Caki2 (cell line): ENCODE data around the gene HHAT. TPM values are rescaled to one million over a fixed set of nuclear protein-coding genes. Genes with fewer than 3 reads are reported as not detected.

Source experiments
- DNase-seq: peaks from one replicate; pipeline ENCODE4 v3.0.0-alpha.2; 2015; ENCODE audit warnings: low read depth
- in situ Hi-C: cut with HindIII; loops from 2 replicates; pipeline ENCODE4 v1.10.0; 2016; ENCODE audit warnings: low sequenced_read_pairs, low pct_unique_long_range_greater_than_20kb, mixed read lengths
- total RNA-seq: library from RNA; depleted of rRNA; stranded (reverse); fragments of >200 nt; shearing (Covaris generic); gene quantifications from 2 replicates; pipeline ENCODE4 v1.2.3, GENCODE V29; 2014; ENCODE audit warnings: low replicate concordance

The HHAT gene
- total RNA-seq, 1 experiment from 2014 or later, result 6.2 TPM

DNA sequence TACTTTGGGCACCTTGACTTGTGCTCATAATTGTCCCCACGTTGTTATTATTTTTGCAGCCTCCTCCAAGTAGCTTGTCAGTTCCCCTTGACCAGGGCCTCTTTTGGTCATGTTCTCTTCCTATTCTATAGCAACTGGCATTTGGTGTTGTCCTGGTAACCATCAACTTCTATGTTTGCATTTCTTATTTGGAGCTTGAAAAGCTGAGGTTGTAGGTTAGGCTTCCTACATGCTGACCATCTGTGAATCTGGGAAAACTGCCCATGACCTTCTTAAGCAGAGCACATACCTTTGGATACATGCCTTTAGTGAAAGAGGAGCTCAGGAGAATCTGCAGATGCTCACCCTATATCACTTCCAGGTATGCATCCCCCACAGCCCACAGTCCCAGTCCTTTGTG is 160.8 kb downstream of the HHAT start:
- in situ Hi-C loops, result no loop called here
- no peak for DNase-seq

DNA sequence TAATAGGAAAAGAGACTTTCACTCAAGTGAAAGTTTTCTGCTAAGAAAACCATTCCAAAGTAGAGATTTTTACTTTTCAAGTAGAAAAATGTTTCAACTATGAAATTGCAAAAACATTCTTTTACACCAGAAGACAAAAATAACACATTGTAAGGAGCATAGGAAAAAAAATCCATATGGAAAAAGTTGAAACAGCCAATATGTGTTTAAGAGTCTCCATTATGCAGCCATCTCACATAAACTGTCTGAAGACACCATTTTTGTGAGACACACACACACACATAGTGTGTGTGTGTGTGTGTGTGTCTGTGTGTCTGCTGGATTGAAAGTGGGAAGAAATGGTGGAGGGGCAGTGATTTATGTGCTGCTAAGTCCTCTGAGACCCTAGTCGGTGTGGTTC is 162.1 kb downstream of the HHAT start:
- no peak for DNase-seq
- in situ Hi-C loops, result no loop called here

- DNase-seq, result no peak
- in situ Hi-C loops, result no loop called here
Observed at GRCh38 chr1:210496063-210496462, 167.4 kb downstream of the HHAT start.

GRCh38 chr1:210499956-210500355 is 171.3 kb downstream of the HHAT start:
- in situ Hi-C loops, result no loop called here
- DNase-seq, result no peak

GRCh38 chr1:210500831-210501230 is 172.1 kb downstream of the HHAT start:
- DNase-seq, result no peak
- in situ Hi-C loops, result no loop called here

GRCh38 chr1:210504286-210504685 is 175.6 kb downstream of the HHAT start:
- in situ Hi-C loops, result no loop called here
- no peak for DNase-seq

GRCh38 chr1:210505601-210506496 is 177.1 kb downstream of the HHAT start:
- no peak for DNase-seq

DNA sequence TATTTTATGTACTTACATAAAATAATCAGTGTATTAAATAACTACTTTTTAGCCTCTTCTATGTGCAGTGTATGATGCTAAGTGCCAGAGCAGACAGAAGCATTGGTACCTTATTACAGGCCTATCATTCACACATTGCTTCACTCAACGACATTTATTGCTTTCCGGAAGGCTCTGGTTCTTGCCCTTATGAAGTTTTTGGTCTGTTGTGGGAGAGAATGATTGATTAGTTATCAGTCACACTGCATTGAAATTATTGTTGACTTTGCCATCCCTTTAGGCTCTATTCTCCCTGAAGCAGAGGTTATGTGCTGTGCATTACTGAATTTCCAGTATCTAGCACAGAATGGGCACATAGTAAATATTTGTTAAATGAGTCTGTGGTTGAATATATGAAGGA is 178.0 kb downstream of the HHAT start:
- no peak for DNase-seq
- in situ Hi-C loops, result no loop called here

More at GRCh38 chr1:210505601-210506496, 177.1 kb downstream of the HHAT start:
- in situ Hi-C loops, result no loop called here

DNA sequence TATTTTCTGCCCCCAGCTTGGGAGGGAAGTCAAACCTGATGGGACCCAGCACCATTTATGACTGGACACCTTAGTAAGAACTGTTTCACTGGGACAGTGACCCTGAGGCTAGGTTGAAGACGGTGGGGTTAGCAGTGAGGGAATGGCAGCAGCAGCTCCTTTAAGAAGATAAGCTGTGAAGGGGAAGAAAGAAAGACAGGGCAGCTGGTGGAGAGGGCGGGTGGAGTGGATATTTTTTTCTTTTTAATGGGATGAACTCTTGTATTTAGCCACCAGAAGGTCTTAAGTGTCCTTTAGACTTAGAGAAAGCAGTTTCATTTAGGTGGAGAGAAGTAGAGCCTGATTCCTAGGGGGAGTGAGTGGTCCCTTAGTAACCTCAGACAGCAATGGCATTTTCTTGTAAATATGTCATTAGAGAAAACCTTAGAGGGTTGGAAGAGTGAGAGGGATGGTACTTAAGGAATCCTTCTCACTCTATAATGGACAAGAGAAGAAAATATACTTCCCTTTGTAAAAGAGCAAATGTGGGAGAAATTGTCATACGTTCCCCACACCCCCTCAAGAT is 187.5 kb downstream of the HHAT start:
- in situ Hi-C loops, result no loop called here
- no peak for DNase-seq

DNA sequence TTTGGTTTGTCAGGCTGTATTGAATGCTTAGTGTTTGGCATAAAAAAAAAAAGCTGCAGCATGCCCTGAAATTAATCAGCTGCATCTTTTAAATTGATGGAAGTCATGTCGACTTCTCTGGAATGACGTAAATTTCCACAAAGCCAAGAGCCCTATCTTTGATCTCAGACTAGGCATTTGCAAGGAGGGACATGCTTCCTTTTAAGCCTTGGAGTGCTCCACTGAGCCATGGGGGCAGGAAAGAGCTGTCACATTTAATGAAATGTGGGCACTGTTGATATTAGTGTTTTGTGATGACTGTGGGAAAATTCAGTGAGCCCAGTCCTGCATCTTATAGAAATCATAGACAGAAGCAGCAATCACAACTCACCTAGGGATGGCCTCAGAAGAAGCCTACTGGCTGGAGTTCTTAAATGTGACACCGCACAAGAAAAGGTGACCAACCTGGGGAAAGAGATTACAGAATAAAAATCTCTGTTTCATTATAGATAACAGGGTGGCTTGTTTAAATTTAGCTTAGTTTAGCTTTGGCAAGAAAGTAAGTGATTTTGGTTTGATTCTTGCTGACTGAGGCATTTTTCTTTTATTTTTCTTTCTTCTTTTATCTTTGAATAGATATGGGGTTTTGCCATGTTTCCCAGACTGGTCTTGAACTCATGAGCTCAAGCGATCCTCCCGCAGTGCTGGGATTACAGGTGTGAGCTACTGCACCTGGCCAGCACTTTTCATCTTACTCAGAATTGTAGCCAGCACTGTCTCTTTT is 188.2 kb downstream of the HHAT start:
- DNase-seq, result no peak
- in situ Hi-C loops, result no loop called here

- in situ Hi-C loops, result no loop called here
- DNase-seq, result no peak
Observed at GRCh38 chr1:210523830-210524229, 195.1 kb downstream of the HHAT start.

DNA sequence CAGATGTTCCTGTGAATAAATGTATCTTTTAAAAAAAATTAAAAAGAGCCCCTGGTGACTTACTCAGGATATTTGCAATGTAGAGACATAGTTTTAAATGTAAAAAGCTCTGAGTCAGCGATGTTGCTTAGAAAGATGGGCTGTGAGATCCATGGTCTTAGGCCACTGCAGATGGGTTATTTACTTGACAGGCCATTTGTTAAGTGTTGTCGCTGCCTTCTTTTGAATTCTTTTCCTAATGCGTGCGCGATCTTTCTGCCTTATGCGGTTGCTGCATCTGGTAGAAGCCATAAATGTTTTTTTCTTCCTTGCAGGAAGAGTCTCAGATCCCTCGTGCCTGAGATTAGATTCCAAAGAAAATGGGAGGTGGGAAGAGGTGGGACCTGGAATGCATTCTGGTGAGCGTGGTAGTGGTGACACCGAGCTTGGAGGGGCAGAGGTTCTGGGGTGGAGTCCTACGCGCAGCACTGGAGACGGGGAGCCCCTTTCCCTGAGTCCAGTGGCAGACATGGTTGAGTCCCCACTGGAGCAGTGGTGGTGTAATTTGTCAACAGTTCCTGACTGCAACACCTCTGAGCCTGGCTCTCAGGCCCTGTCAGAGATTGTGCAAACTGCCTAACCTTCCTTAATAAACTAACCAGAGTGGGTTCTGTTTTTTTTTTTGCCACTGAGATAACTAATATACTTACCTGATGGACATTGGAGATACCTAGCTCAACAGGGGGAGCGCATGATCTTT is 197.2 kb downstream of the HHAT start:
- in situ Hi-C loops, result no loop called here
- no peak for DNase-seq

- in situ Hi-C loops, result no loop called here
- DNase-seq, result peak; percentile 3
Observed at GRCh38 chr1:210527091-210527490, 198.4 kb downstream of the HHAT start.

- in situ Hi-C loops, result no loop called here
- DNase-seq, result no peak
Observed at GRCh38 chr1:210531475-210532222, 202.9 kb downstream of the HHAT start.

DNA sequence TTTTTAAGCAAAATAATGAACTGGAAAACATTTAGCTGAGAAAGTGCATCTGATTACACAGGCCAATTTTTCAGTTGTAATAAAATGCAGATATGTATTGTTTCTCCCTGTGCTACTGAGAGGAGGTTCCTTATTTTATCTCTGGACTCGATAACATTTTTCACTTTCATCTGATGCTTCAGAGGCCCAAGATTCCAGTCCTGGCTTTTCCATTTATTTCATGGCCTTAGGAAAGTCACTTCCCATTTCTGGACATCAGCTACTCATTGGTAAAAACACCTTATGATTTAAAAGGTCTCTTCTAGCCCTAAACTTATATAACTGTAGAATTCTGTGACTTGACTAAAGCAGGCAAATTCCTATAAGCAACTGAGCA is 203.5 kb downstream of the HHAT start:
- in situ Hi-C loops, result no loop called here
- DNase-seq, result no peak

- in situ Hi-C loops, result no loop called here
- no peak for DNase-seq
Observed at GRCh38 chr1:210535761-210536160, 207.1 kb downstream of the HHAT start.

GRCh38 chr1:210536254-210536961 is 207.7 kb downstream of the HHAT start:
- in situ Hi-C loops, result no loop called here
- DNase-seq, result no peak
